Activated T-cell treated with anti-CD3 and anti-CD28 coated beads for 24 hours (primary cell): ENCODE data around the gene F2R.
"Not testable (repeated sequence)": the region's sequence is repeated elsewhere in the genome, so short reads cannot be mapped to it uniquely, and the experiment has no call there.

Source experiments
- DNase-seq: peaks from one replicate; pipeline ENCODE4 v3.0.0-alpha.2; 2020; ENCODE audit warnings: low read depth

F2R gene

DNA sequence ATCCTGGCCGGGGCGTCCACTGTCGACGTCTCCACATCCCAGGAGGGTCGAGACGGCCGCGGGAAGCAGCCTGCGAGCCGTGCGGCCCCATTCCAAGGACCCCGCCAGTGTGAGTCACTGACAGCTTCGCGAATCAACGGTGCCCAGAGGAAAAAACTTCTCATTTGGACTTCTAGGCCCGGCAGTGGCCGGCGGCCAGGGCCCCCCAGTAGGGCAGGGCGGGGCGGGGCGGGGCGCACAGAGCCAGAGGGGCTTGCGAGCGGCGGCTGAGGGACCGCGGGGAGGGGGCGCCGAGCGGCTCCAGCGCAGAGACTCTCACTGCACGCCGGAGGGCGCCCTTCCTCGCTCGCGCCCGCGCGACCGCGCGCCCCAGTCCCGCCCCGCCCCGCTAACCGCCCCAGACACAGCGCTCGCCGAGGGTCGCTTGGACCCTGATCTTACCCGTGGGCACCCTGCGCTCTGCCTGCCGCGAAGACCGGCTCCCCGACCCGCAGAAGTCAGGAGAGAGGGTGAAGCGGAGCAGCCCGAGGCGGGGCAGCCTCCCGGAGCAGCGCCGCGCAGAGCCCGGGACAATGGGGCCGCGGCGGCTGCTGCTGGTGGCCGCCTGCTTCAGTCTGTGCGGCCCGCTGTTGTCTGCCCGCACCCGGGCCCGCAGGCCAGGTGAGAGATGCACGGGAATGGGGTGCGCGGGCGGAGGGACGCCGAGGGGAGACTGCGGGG lies at the start of gene F2R:
Gene F2R (plus strand): TSS at position 391 of the 720 bp plus-strand sequence. CDS start 182 bp downstream, at position 573.
- no peak for DNase-seq

DNA sequence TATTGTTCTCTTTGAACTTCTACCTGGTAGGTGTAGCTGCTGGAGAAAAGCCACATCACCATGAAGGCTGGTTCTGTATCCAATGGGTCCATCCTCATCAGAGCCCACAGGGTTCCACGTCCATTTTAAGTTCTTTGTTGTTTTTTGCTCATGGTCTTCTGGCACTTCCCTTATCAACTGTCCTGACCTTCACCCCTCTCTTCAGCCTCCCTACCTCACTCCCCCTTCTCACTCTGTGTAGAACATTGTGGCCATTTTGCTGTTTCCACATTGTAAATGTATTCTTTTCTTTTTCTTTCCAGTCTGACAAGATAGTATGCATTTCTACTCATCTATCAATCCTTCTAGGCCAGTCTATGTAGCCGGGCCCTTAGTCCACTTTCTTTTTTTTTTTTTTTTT lies 48.4 kb upstream of the F2R start:
- no peak for DNase-seq

DNA sequence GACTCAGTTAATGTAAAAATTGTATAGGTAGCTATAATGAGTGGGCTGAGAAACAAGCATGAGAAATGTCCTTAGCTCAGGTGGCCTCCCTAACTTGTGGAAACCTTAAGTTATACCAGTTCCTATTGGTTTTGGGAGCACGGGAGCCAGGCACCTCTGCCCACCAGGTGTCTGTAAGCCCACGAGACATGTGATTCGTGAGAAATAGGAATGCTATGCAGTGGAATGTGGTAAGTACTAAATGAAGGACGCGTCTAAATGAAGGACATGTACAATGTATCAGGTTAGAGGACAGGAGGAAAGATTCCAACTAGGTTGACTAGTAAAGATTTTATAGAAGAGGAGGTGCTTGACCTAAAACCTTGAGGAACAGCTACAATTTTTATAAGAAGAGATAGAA lies 46.7 kb upstream of the F2R start:
- DNase-seq: no peak

DNA sequence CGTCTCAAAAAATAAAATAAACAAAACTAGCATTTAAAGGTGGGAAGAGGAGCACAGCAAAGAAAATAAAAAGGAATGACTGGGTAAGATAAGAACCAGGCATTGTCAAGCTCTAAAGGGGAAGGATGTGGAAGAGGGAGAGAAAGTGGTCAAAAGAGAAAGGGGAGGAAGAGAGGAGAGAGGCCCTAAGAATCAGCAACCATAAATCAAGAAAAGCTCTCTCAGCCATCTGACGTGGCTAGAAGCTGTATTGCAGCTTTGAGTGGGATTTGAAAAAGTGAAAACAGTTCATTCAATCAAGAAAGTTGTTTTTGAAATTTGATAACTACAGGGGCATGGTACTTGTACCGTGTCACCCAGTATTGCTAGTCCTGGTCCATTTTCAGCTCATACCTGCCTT lies 45.4 kb upstream of the F2R start:
- DNase-seq: no peak

DNA sequence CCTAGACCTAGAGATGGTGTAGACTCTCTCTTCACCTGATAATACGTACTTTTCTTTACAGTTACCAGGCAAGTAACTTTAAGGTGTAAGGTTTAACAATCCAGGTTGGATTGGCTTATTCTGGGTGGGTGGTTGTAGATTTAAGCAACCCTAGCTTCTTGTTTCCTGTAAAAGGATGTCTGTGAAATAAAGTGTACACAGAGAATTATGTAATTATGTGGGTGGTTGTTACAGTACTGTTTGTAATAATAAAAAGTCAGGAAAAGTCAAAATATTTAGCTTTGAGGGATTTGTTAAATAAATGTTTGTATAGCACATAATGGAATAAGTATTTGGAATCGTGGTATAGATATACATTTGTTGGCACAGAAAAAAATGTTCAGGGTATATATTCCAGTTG lies 43.7 kb upstream of the F2R start:
- DNase-seq: no peak

DNA sequence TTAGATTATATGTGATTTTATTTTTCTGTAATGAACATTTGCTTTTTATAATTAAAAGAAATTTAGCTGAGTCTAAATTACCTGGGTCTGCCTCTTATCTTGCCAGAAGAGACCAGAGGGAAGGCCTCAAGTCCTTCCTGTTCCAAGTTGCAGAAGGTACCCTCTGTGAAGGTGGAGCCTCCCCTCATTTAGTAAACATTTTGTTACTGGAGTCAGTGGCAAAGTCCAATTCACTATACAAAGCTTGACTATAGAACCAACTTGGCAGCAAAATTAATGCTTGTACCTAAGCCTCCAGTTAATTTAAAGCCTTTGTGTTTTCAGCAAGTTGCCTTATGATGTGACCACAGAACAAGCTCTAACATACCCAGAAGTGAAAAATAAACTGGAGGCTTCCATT lies 42.8 kb upstream of the F2R start:
- no peak for DNase-seq

DNA sequence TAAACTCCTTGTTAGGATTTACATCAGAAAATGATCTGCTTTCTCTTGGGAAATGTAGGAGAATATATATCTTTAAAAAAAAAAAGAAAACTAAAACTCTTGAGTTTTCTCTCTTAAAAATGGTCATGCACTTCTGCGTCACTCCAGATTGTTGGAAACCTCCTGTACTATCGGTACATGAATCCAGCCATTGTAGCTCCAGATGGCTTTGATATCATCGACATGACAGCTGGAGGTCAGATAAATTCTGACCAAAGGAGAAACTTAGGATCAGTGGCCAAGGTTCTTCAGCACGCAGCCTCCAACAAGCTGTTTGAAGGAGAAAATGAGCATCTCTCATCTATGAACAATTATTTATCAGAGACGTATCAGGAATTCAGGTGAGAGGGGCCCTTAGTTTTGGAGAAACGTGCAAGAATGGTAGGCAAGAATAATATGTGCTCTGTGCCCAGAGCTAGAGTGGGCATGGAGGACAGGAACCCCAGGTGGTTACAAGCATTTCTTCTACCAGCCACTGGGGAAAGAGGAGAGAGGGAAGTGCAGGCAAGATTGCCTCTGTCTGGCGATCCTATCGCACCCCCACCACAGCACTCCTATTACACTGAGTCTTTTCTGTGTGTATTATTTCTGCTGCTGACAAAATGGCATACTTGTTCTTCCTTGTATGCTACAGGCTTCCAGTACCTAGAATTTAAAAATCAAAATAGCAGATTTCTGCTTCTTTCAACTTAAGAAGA lies 41.4 kb upstream of the F2R start:
- no peak for DNase-seq

DNA sequence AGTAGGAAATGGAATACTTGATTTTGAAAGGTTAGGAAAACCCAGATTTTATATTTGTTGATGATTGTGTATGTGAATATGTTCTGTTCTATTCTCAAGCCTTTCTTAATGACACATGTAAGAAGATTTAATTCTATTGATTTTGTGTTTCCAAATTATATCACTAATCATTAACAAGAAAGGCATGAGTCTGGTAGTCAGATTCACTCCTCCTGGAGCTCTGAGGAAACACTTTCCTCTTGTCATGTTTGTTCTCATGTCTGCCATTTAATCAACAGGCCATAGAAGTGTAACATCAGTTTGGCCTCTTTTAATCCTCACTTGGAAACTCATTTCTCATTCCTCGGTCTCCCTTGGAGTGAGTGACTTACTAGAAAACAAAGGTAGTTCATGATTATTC lies 40.6 kb upstream of the F2R start:
- DNase-seq: no peak

DNA sequence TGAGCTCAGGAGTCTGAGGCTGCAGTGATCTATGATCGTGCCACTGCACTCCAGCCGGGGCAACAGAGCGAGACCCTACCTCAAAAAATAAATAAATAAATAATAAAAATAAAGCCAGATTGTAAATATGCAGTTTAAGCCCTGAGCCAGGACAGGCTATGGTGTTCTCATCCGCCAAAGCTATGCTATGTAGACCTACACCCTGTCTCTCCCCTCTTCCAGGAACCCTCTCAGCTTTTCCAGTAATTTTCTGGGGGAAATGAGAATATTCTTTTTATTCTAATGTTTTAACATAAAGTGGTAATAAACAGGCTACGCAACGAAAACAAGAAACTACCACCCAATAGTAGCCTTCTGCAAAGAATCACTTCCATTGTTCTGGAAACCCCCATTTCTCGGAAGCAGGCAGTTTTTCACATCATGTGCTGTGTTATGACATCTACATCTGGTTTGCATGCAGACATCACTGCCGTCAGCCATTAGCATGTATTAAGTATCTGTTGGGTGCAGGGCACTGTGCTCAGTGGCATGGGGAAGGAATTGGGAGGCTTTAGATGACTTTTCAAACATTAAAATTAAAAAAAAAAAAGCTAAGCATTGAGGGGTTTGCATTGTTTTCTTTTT lies 38.0 kb upstream of the F2R start:
- no peak for DNase-seq

DNA sequence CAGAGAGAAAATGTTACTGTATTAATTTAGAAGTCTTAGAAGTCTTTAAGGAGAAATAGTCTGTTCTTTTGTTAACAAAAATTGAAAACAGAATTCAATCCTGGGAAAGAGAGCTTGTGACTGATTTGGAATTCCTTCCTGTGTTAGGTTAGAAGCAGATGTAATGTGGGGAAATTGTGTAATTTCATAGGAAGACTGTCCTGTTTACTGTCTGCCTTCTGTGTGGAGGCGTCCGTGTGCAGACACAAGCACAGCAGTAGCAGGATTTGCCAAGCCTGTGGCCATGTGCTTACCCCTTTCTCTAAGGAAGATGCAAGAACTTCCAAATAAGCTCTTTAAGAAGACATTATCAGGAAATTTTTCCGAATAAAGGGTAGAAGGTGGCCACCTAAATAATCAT lies 36.7 kb upstream of the F2R start:
- DNase-seq: no peak

DNA sequence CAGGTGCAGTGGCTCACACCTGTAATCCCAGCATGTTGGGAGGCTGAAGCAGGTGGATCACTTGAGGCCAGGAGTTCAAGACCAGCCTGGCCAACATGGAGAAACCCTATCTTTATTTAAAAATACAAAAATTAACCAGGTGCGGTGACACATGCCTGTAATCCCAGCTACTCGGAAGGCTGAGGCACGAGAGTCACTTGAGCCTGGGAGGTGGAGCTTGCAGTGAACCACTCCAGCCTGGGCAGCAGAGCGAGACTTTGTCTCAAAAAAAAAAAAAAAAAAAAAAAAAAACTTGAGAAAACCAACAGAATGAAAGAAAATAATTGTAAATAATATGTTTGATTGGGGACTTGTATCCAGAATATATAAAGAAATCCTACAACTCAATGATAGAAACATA lies 35.1 kb upstream of the F2R start:
- DNase-seq: not testable (repeated sequence)

DNA sequence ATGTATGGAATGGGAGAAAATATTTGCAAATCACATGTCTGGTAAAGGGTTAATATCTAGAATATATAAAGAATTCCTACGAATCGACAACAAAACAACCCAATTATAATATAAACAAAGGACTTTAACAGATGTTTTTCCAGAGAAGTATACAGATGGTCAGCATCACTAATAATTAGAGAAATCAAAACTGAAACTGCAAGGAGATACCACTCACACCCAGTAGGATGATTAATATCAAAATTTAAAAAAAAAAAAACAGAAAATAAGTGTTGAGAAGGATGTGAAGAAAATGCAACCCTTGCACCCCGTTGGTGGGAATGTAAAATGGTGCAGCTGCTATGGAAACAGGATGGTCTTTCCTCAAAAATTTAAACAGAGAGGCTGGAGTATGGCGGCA lies 34.6 kb upstream of the F2R start:
- DNase-seq: no peak

DNA sequence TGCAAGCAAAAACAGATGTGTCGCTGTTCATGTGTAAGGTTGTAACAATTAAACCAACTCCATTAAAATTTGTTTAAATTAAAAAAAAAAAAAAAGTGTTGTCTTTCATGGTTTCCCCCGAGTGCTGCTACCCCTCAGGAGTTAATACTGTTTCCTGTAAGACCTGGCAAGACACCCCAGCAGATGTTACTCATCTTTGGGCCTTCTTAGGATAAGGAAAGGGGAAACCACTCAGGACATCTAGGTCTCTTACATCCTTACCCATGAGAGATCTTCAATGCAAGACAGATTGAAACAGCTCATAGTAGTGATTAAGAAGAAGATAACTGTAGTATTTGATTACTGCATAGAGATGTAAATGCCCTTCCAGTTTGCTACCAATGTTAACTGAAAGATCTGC lies 33.5 kb upstream of the F2R start:
- no peak for DNase-seq

DNA sequence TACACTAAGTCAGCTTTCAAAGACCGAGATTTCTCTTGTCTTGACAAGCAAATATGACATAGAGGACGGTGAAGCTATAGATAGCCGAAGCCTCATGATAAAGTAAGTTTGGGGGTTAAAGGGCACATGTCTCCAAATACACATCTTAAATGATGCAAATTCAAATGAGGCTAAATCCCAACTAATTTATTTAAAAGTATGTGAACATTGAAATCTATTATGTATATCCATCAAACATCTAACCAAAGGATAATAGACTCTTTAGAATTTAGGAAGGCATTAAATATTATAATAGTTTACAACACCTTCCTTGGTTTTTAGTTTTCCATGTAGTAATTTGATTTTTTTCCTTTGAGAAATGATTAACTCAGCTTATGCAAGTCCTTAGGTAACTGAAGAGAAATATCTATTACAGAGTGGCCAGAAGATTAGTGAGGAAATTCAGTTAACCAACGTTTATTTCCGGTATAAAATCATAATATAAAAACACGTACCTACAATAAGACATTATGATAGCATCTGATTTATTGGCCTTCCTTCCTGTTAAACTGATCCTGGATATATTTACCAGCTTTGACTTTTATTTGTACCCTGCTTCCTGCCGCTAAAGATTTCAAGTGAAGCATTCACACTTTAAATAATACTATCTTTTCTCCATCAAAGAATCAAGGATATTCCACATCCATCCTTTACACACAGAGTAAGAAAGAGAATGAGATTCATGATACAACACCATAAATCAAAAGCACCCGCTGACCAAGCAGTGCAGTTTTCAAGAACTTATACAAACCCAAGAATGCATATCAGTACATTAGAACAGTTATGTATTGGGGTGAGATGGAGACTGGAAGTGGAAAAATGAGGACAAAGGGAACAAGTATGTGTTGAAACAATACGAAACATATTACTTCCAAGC lies 31.9 kb upstream of the F2R start:
- DNase-seq: no peak

DNA sequence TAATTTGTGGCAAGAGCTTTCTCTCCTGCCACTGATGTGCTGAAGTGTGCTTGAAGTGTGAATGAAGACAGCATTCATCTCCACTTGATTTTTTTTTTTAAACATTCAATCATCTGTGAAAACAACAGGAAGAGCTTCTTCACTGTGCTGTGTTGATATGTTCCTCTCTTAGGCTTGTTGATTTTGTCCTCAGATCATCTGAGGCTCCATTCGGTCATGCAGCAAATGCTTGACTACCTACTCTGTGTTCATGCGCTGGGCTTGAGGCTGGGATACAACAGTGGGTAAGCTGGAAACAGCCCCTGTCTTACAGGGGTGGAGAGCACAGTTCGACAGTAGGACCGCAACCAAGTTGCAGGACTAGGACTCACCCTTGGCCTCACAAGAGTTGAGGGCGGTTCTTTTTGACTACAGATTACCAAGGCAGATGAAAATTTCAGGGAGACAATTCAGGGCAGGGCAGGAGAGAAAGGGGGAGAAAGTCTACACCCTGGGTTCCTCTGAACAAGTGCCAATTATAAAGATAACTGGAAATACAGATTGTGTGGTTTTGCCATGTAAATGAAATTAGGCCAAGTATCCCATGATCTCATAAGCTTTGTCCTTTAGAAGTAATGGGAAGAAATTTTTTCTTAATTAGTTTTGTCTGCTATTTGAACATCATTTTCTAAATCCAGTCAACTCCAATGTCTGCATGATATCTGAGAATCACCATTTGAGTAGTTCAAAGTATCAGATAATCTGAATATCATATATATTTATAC lies 31.0 kb upstream of the F2R start:
- no peak for DNase-seq

DNA sequence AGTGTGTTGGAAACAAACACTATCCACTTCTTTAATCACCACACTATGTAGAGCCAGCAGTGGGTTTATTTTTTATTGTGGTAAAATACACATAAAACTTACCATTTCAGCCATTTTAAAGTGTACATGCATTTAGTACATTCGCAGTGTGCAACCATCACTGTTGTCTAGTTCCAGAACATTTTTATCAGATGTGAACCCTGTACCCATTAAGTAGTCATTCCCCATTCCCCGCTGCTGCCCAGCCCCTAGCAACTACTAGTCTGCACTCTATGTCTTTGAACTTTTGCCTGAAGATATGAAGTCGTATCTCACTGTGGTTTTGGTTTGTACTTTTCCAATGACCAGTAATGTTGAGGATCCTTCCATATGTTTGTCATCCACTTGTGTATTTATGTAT lies 30.2 kb upstream of the F2R start:
- DNase-seq: no peak

DNA sequence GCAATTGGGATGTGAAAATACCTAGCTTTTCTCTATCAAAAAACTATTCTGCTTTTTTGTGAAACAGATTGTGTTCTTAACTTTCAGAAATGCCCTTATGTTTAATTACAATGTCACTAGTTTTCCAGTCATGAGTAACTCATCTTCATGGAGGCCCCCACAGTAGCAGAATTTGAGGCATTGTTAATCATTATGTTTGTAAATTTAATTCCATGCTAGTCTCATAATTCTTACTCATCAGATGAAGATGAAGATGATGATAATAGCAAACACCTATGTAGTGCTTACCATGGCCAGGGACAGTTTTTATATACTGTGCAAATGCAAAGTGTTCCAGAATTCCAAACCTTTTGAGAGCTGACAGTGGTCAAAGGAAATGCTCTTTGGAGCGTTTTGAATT lies 27.7 kb upstream of the F2R start:
- no peak for DNase-seq

DNA sequence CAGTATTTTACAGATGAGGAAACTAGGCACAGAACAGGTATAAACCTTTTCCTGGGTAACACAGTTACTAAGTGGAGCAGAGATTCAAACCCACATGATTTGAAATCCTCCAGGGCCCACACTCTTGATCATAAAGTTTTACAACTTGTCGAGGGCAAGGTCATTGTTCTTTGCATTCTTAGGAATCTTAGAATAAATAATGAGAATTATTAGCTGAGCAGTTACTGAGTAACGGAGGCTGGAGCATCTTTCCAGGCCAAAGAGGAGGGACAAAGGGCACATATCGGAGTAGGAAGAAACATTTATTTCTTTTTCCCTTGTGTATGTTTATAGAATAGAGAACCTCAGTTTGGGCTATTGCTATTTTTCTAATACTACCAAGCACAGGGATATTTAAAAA lies 27.1 kb upstream of the F2R start:
- DNase-seq: no peak

DNA sequence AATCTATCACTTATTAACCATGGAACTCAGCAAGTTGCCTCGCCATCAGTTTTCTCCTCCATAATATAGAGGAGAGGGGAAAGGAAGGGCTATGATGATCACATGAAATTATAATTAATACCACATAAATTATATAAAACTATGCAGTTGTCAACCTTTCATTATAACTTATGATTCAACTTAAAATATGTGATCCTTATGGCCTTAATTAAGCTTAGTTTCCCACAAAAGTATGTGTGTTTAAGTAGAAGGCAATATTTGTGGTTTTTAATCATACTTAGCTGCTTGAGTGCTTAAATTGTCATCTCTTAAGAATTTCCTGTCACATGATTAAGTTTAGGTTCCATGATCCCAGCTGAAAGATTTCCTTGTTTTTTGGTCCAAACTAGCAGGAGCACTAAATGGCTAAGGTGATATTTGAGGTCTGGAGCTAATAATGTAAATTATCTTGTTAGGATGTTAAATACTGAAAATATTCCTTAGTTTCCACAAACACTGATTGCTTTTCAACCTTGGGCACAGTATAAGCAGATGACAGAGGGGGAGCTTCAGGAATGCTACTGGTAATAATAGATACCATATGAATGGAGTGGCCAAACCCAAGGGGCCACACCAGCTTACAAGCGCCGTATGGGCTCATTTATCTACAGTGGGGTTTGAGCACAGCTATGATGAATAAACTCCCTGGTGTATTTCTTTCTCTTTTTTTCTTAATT lies 26.4 kb upstream of the F2R start:
- no peak for DNase-seq

DNA sequence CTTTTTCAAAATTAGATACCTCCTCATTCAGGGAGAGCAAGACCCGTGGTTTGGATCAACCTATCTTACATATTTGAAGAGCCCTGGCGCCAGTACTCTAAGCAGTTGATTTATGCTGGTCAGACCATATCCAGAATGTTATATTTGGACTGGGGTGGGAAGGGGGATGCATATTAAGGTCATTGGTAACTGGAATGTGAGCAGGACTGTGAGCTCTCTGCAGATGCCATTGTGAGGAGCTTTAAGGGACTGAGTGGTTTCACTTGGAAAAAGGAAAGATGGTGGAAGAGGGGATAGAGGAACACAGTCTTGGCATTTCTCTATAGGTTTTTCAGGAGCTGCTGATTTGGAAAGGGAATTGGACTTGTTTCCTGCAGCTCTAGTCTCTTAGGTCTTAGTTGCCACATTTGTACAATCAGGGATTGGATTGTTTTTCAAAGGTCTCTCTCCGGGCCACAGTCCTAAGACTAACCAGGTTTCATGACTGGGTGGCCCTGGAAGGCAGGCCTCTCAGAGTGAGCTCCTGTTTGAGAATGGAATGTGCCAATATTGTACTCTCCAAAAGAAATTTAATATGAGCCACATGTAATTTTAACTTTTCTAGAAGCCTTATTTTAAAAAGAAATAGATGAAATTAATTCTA lies 25.8 kb upstream of the F2R start:
- DNase-seq: no peak
